Measurements from ENCODE around the gene OR2G2. TPM values are rescaled to one million over a fixed set of nuclear protein-coding genes. Genes with fewer than 3 reads are reported as not detected.

OR2G2 gene
- total RNA-seq, 1 experiment from 2014 or later: not detected

GRCh38 chr1:247614625-247615024 is 26.5 kb downstream of the OR2G2 start:
- no peak overlapping the region for H3K4me3 ChIP-seq
- H3K36me3 ChIP-seq: no peaks in the 10 kb centered on the region
- no peak for DNase-seq
- H3K27me3 ChIP-seq: no peaks in the 10 kb centered on the region
- no peaks in the 10 kb centered on the region for H3K9me3 ChIP-seq

DNA sequence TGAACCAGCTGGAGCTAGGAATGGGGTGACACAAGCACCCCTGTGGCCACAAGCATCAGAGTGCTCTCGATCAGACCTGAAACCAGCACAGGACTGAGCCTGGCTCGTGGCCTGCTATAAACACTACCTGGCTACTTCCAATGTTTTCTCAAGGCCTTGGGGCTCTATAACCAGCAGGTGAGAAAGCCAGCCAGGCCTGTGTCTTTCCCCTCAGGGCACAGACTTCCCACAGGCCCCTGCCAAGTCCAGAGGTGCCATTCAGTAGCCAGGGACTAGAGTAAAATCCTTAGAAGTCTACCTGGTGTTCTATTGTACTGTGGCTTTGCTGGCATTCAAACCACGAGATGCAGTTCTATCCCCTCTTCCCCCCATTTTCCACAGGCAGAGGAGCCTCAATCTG is 39.8 kb downstream of the OR2G2 start:
- no peak for DNase-seq
- H3K9me3 ChIP-seq: no peaks in the 10 kb centered on the region; the same call in 1 of the 2 replicates
- no peaks in the 10 kb centered on the region for H3K27me3 ChIP-seq
- H3K4me3 ChIP-seq: no peak overlapping the region
- no peaks in the 10 kb centered on the region for H3K36me3 ChIP-seq

DNA sequence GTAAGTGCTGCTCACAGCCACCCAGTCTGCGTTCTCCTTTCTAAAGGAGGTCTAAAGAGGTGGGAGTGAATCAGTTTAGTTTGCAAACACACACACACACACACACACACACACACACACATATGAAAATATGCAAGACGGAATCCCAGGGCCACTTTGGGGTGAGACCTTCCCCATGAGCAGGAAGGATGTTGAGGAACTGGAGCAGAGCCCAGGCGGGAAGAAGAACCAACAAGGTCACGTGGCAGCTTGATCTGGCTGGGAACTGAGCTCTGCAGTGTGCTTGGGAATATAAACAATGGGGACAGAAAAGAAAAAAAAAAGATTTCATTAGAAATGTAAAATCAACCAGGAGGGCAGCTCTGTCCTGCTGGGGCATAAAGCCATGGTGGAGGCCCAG is 49.9 kb downstream of the OR2G2 start:
- no peak overlapping the region for H3K4me3 ChIP-seq
- no peak for DNase-seq
- no peaks in the 10 kb centered on the region; the same call in 1 of the 2 replicates for H3K9me3 ChIP-seq
- no peaks in the 10 kb centered on the region for H3K27me3 ChIP-seq
- H3K36me3 ChIP-seq: no peaks in the 10 kb centered on the region

GRCh38 chr1:247638781-247639180 is 50.6 kb downstream of the OR2G2 start:
- Histone ChIP-seq H3K36me3 (no peaks in the 10 kb centered on the region), H3K9me3 (no peaks in the 10 kb centered on the region; the same call in 1 of the 2 replicates), H3K27me3 (no peaks in the 10 kb centered on the region), H3K4me3 (no peak overlapping the region)
- DNase-seq: no peak

Other genes with a start within 250 kb of the OR2G2 start
- 0.23 TPM in 1 of 2 replicates, not detected in the other for gene NLRP3, start 172.2 kb upstream of the OR2G2 start, total RNA-seq (2014; rRNA removed; shearing (Covaris generic); ENCODE audit: low replicate concordance)
- gene OR2B11, start 130.3 kb upstream of the OR2G2 start, total RNA-seq (2014; rRNA removed; shearing (Covaris generic); ENCODE audit: low replicate concordance): not detected in 2 replicates
- not detected in 2 replicates for gene OR2C3, start 51.9 kb upstream of the OR2G2 start, total RNA-seq (2014; rRNA removed; shearing (Covaris generic); ENCODE audit: low replicate concordance)
- gene GCSAML, start 39.2 kb upstream of the OR2G2 start, total RNA-seq (2014; rRNA removed; shearing (Covaris generic); ENCODE audit: low replicate concordance): not detected in 2 replicates
- gene OR2G3, start 17.2 kb downstream of the OR2G2 start, total RNA-seq (2014; rRNA removed; shearing (Covaris generic); ENCODE audit: low replicate concordance): not detected in 2 replicates
- not detected in 2 replicates for gene OR13G1, start 91.4 kb downstream of the OR2G2 start, total RNA-seq (2014; rRNA removed; shearing (Covaris generic); ENCODE audit: low replicate concordance)
- not detected in 2 replicates for gene OR6F1, start 128.3 kb downstream of the OR2G2 start, total RNA-seq (2014; rRNA removed; shearing (Covaris generic); ENCODE audit: low replicate concordance)
- not detected in 2 replicates for gene OR14K1, start 150.3 kb downstream of the OR2G2 start, total RNA-seq (2014; rRNA removed; shearing (Covaris generic); ENCODE audit: low replicate concordance)
- not detected in 2 replicates for gene OR14A2, start 159.8 kb downstream of the OR2G2 start, total RNA-seq (2014; rRNA removed; shearing (Covaris generic); ENCODE audit: low replicate concordance)
- not detected in 2 replicates for gene OR1C1, start 172.2 kb downstream of the OR2G2 start, total RNA-seq (2014; rRNA removed; shearing (Covaris generic); ENCODE audit: low replicate concordance)
- not detected in 2 replicates for gene OR14A16, start 235.8 kb downstream of the OR2G2 start, total RNA-seq (2014; rRNA removed; shearing (Covaris generic); ENCODE audit: low replicate concordance)